Measurements from ENCODE around the gene SERGEF. TPM values are rescaled to one million over a fixed set of nuclear protein-coding genes. Genes with fewer than 3 reads are reported as not detected.

Gene SERGEF
- total and polyA plus RNA-seq, 4 donors: 12.0 to 17.9 (median 13.4) TPM

DNA sequence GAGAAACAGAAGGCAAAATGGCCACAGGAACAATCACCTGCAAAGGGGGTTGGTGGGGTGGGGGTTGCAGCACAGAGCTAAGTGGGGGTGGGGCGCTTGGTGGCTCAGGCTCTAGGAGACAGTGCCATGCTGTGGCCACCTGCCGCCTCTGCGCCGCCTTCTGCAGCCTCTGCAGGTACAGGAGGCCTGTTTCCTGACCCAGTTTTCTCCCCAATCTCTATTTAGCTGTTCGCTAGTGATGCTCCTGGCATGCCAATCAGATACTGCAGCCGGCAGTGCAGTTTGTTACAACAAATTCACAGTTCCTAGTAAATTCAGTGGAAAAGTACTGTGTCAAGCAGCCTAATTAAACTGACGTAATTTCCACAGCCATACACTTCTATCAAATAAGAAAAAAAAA is 106.4 kb downstream of the SERGEF start:
- H3K9ac ChIP-seq (ENCODE audit: low read depth in 1 of 2, low read length in 2 of 2): no peak overlapping the region
- no peaks in the 10 kb centered on the region for H3K27me3 ChIP-seq (ENCODE audit: control insufficient read depth in 4 of 4, insufficient read depth in 4 of 4, low read length in 3 of 4)
- no peaks in the 10 kb centered on the region for H3K4me1 ChIP-seq (ENCODE audit: control insufficient read depth in 4 of 4, insufficient read depth in 4 of 4, low read length in 3 of 4)
- 90% methylated on average over 7 of the region's 7 CpGs for WGBS
- H3K27ac ChIP-seq (ENCODE audit: low read depth in 1 of 2, low read length in 2 of 2): no peak overlapping the region
- no peak for TF ChIP-seq HNF4G (IDR thresholded peaks at IDR 0.05)
- TF ChIP-seq, protein P1, sequence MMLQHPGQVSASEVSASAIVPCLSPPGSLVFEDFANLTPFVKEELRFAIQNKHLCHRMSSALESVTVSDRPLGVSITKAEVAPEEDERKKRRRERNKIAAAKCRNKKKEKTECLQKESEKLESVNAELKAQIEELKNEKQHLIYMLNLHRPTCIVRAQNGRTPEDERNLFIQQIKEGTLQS (IDR thresholded peaks at IDR 0.05): no peak
- peak in 1 of 2 donors; percentile 22 for TF ChIP-seq RAD21 (IDR thresholded peaks at IDR 0.05)
- no peak for DNase-seq (ENCODE audit: low spot score)
- H3K4me3 ChIP-seq (ENCODE audit: low read depth in 1 of 3, low read length in 3 of 3): no peak overlapping the region
- H3K36me3 ChIP-seq (ENCODE audit: control insufficient read depth in 4 of 4, insufficient read depth in 3 of 4, low read depth in 1 of 4, low read length in 3 of 4): no peaks in the 10 kb centered on the region
- H3K9me3 ChIP-seq (ENCODE audit: control insufficient read depth in 4 of 4, low read length in 3 of 4): no peaks in the 10 kb centered on the region

DNA sequence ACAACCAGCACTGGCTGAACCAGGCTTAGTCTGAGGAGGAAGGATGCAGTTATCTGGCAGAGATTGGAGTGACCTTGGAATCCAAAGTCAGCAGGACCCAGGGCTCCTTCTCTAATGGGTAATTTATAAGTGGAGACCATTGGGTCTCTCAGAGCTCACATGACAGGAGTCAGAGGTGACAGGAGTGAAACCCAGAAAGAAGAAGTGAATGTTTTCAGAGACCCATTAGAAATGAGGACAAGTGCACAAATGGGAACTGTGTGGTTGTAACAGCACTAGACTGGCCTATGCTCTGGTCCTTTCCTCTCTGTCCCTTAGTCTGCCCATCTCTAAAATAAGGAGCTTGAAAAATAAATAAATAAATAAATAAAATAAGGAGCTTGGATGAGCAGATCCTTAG is 107.4 kb downstream of the SERGEF start:
- H3K9me3 ChIP-seq (ENCODE audit: control insufficient read depth in 4 of 4, low read length in 3 of 4): no peaks in the 10 kb centered on the region
- no peaks in the 10 kb centered on the region for H3K36me3 ChIP-seq (ENCODE audit: control insufficient read depth in 4 of 4, insufficient read depth in 3 of 4, low read depth in 1 of 4, low read length in 3 of 4)
- no peak for TF ChIP-seq JUND (IDR thresholded peaks at IDR 0.05)
- TF ChIP-seq EGR1 (IDR thresholded peaks at IDR 0.05; ENCODE audit: low read depth in 2 of 2): no peak
- no peak for TF ChIP-seq RAD21 (IDR thresholded peaks at IDR 0.05)
- TF ChIP-seq FOXA1 (IDR thresholded peaks at IDR 0.05): no peak
- no peak for TF ChIP-seq TAF1 (conservative IDR thresholded peaks at IDR 0.05)
- DNase-seq (ENCODE audit: low spot score): no peak
- H3K4me3 ChIP-seq (ENCODE audit: low read depth in 1 of 3, low read length in 3 of 3): no peak overlapping the region
- no peak overlapping the region for H3K27ac ChIP-seq (ENCODE audit: low read depth in 1 of 2, low read length in 2 of 2)
- no peaks in the 10 kb centered on the region for H3K4me1 ChIP-seq (ENCODE audit: control insufficient read depth in 4 of 4, insufficient read depth in 4 of 4, low read length in 3 of 4)
- no peaks in the 10 kb centered on the region for H3K27me3 ChIP-seq (ENCODE audit: control insufficient read depth in 4 of 4, insufficient read depth in 4 of 4, low read length in 3 of 4)
- no peak overlapping the region for H3K9ac ChIP-seq (ENCODE audit: low read depth in 1 of 2, low read length in 2 of 2)

DNA sequence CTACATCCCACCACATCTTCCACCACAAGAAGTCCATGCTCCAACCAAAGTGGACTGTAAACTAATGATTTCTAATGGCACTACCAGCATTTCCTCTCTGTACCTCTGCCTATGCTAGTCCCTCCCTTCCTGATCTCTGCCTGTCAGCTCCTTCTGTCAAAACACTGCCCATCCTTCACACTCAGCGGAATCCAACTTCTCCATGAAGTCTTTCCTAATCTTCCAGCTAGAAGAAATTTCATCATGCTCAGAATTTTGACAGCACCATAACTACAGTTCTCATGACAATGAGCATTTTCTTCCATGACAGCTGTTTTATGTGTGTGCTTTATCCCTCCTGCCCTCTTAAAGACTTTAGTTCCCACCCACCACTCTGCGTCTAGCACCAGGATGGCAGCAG is 111.4 kb downstream of the SERGEF start:
- Histone ChIP-seq H3K4me3 (ENCODE audit: low read depth in 1 of 3, low read length in 3 of 3) (no peak overlapping the region), H3K27me3 (ENCODE audit: control insufficient read depth in 4 of 4, insufficient read depth in 4 of 4, low read length in 3 of 4) (no peaks in the 10 kb centered on the region), H3K4me1 (ENCODE audit: control insufficient read depth in 4 of 4, insufficient read depth in 4 of 4, low read length in 3 of 4) (no peaks in the 10 kb centered on the region), H3K27ac (ENCODE audit: low read depth in 1 of 2, low read length in 2 of 2) (no peak overlapping the region), H3K9ac (ENCODE audit: low read depth in 1 of 2, low read length in 2 of 2) (no peak overlapping the region), H3K36me3 (ENCODE audit: control insufficient read depth in 4 of 4, insufficient read depth in 3 of 4, low read depth in 1 of 4, low read length in 3 of 4) (no peaks in the 10 kb centered on the region), H3K9me3 (ENCODE audit: control insufficient read depth in 4 of 4, low read length in 3 of 4) (no peaks in the 10 kb centered on the region)
- WGBS: over 99% methylated on average over 2 of the region's 2 CpGs
- TF ChIP-seq, protein P2, sequence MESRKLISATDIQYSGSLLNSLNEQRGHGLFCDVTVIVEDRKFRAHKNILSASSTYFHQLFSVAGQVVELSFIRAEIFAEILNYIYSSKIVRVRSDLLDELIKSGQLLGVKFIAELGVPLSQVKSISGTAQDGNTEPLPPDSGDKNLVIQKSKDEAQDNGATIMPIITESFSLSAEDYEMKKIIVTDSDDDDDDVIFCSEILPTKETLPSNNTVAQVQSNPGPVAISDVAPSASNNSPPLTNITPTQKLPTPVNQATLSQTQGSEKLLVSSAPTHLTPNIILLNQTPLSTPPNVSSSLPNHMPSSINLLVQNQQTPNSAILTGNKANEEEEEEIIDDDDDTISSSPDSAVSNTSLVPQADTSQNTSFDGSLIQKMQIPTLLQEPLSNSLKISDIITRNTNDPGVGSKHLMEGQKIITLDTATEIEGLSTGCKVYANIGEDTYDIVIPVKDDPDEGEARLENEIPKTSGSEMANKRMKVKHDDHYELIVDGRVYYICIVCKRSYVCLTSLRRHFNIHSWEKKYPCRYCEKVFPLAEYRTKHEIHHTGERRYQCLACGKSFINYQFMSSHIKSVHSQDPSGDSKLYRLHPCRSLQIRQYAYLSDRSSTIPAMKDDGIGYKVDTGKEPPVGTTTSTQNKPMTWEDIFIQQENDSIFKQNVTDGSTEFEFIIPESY (IDR thresholded peaks at IDR 0.05): no peak
- TF ChIP-seq FOXA2 (IDR thresholded peaks at IDR 0.05): no peak
- no peak for TF ChIP-seq JUND (IDR thresholded peaks at IDR 0.05)
- no peak for TF ChIP-seq GABPA (IDR thresholded peaks at IDR 0.05 in 1 of 2, conservative IDR thresholded peaks at IDR 0.05 in 1 of 2)
- TF ChIP-seq EGR1 (IDR thresholded peaks at IDR 0.05; ENCODE audit: low read depth in 2 of 2): no peak
- no peak for TF ChIP-seq TAF1 (conservative IDR thresholded peaks at IDR 0.05)
- TF ChIP-seq SP1 (IDR thresholded peaks at IDR 0.05): no peak
- no peak for TF ChIP-seq NR2F2 (IDR thresholded peaks at IDR 0.05)
- no peak for TF ChIP-seq RAD21 (IDR thresholded peaks at IDR 0.05)
- TF ChIP-seq FOXA1 (IDR thresholded peaks at IDR 0.05): no peak
- DNase-seq (ENCODE audit: low spot score): no peak

DNA sequence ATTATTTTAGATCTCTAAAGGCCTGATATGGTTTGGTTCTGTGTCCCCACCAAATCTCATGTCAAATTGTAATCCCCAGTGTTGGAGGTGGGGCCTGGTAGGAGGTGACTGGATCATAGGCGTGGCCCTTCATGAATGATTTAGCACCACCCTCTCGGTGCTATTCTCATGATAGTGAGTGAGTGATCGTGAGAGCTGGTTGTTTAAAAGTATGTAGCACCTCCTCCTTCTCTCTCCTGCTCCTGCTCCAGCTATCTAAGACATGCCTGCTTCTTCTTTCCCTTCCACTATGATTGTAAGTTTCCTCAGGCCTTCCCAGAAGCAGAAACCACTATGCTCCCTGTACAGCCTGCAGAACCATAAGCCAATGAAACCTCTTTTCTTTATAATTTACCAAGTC is 114.1 kb downstream of the SERGEF start:
- Histone ChIP-seq H3K4me3 (ENCODE audit: low read depth in 1 of 3, low read length in 3 of 3) (no peak overlapping the region), H3K4me1 (ENCODE audit: control insufficient read depth in 4 of 4, insufficient read depth in 4 of 4, low read length in 3 of 4) (no peaks in the 10 kb centered on the region), H3K27me3 (ENCODE audit: control insufficient read depth in 4 of 4, insufficient read depth in 4 of 4, low read length in 3 of 4) (no peaks in the 10 kb centered on the region), H3K36me3 (ENCODE audit: control insufficient read depth in 4 of 4, insufficient read depth in 3 of 4, low read depth in 1 of 4, low read length in 3 of 4) (no peaks in the 10 kb centered on the region), H3K27ac (ENCODE audit: low read depth in 1 of 2, low read length in 2 of 2) (no peak overlapping the region), H3K9me3 (ENCODE audit: control insufficient read depth in 4 of 4, low read length in 3 of 4) (no peaks in the 10 kb centered on the region), H3K9ac (ENCODE audit: low read depth in 1 of 2, low read length in 2 of 2) (no peak overlapping the region)
- WGBS: 92% methylated on average over 3 of the region's 3 CpGs
- DNase-seq (ENCODE audit: low spot score): no peak
- TF ChIP-seq, protein P3, sequence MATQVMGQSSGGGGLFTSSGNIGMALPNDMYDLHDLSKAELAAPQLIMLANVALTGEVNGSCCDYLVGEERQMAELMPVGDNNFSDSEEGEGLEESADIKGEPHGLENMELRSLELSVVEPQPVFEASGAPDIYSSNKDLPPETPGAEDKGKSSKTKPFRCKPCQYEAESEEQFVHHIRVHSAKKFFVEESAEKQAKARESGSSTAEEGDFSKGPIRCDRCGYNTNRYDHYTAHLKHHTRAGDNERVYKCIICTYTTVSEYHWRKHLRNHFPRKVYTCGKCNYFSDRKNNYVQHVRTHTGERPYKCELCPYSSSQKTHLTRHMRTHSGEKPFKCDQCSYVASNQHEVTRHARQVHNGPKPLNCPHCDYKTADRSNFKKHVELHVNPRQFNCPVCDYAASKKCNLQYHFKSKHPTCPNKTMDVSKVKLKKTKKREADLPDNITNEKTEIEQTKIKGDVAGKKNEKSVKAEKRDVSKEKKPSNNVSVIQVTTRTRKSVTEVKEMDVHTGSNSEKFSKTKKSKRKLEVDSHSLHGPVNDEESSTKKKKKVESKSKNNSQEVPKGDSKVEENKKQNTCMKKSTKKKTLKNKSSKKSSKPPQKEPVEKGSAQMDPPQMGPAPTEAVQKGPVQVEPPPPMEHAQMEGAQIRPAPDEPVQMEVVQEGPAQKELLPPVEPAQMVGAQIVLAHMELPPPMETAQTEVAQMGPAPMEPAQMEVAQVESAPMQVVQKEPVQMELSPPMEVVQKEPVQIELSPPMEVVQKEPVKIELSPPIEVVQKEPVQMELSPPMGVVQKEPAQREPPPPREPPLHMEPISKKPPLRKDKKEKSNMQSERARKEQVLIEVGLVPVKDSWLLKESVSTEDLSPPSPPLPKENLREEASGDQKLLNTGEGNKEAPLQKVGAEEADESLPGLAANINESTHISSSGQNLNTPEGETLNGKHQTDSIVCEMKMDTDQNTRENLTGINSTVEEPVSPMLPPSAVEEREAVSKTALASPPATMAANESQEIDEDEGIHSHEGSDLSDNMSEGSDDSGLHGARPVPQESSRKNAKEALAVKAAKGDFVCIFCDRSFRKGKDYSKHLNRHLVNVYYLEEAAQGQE (IDR thresholded peaks at IDR 0.05): no peak
- TF ChIP-seq RXRA (IDR thresholded peaks at IDR 0.05) (no peak), HNF4A (conservative IDR thresholded peaks at IDR 0.05) (no peak)
- TF ChIP-seq, protein P4, sequence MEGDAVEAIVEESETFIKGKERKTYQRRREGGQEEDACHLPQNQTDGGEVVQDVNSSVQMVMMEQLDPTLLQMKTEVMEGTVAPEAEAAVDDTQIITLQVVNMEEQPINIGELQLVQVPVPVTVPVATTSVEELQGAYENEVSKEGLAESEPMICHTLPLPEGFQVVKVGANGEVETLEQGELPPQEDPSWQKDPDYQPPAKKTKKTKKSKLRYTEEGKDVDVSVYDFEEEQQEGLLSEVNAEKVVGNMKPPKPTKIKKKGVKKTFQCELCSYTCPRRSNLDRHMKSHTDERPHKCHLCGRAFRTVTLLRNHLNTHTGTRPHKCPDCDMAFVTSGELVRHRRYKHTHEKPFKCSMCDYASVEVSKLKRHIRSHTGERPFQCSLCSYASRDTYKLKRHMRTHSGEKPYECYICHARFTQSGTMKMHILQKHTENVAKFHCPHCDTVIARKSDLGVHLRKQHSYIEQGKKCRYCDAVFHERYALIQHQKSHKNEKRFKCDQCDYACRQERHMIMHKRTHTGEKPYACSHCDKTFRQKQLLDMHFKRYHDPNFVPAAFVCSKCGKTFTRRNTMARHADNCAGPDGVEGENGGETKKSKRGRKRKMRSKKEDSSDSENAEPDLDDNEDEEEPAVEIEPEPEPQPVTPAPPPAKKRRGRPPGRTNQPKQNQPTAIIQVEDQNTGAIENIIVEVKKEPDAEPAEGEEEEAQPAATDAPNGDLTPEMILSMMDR (IDR thresholded peaks at IDR 0.05; ENCODE audit: low read depth, low read length, missing input control): no peak
